ENCODE measurements around the gene DUOXA1.
"Not testable (repeated sequence)": the region's sequence is repeated elsewhere in the genome, so short reads cannot be mapped to it uniquely, and the experiment has no call there.

Gene DUOXA1

GRCh38 chr15:45089712-45090373, 39.8 kb downstream of the DUOXA1 start:
- ATAC-seq (replicated peaks) = no peak

GRCh38 chr15:45088801-45089711, 40.6 kb downstream of the DUOXA1 start:
- Mint-ChIP-seq H3K9me3 (peaks cover 0 to 3% of the 10 kb centered on the region in 2 donors), H3K36me3 (no peaks in the 10 kb centered on the region), H3K27ac (no peak overlapping the region), H3K27me3 (peaks cover 25 to 44% of the 10 kb centered on the region in 2 donors), H3K4me3 (no peak overlapping the region), H3K4me1 (peaks cover 0 to 3% of the 10 kb centered on the region in 2 donors)
- no peak for ATAC-seq (replicated peaks)
- DNase-seq = no peak

More at GRCh38 chr15:45089712-45090373, 39.8 kb downstream of the DUOXA1 start:
- Mint-ChIP-seq H3K36me3 (no peaks in the 10 kb centered on the region), H3K27me3 (peaks cover 25 to 38% of the 10 kb centered on the region in 2 donors), H3K4me3 (no peak overlapping the region), H3K4me1 (peaks cover 0 to 3% of the 10 kb centered on the region in 2 donors), H3K9me3 (peaks cover 0 to 3% of the 10 kb centered on the region in 2 donors), H3K27ac (no peak overlapping the region)
- no peak for DNase-seq

- DNase-seq = no peak
- Mint-ChIP-seq H3K27ac (no peak overlapping the region), H3K27me3 (peaks cover 25 to 45% of the 10 kb centered on the region in 2 donors), H3K36me3 (no peaks in the 10 kb centered on the region), H3K9me3 (no peaks in the 10 kb centered on the region), H3K4me3 (no peak overlapping the region), H3K4me1 (peaks cover 0 to 3% of the 10 kb centered on the region in 2 donors)
- peak in 1 of 2 donors; percentile 51 for ATAC-seq (replicated peaks)
Measured at GRCh38 chr15:45087513-45087912, 42.2 kb downstream of the DUOXA1 start.

- Mint-ChIP-seq H3K27me3 (peaks cover 6 to 29% of the 10 kb centered on the region in 2 donors), H3K9me3 (no peaks in the 10 kb centered on the region), H3K4me1 (no peaks in the 10 kb centered on the region), H3K4me3 (no peak overlapping the region), H3K27ac (no peak overlapping the region), H3K36me3 (no peaks in the 10 kb centered on the region)
- no peak for ATAC-seq (replicated peaks)
- DNase-seq = no peak
Measured at GRCh38 chr15:45084163-45084562, 45.5 kb downstream of the DUOXA1 start.

- H3K4me3 Mint-ChIP-seq = no peak overlapping the region
- no peaks in the 10 kb centered on the region for H3K9me3 Mint-ChIP-seq
- DNase-seq = no peak
- H3K27me3 Mint-ChIP-seq = peaks cover 6 to 24% of the 10 kb centered on the region in 2 donors
- ATAC-seq (replicated peaks) = no peak
- H3K4me1 Mint-ChIP-seq = no peaks in the 10 kb centered on the region
- H3K27ac Mint-ChIP-seq = no peak overlapping the region
- no peaks in the 10 kb centered on the region for H3K36me3 Mint-ChIP-seq
Measured at GRCh38 chr15:45083223-45083622, 46.5 kb downstream of the DUOXA1 start.

GRCh38 chr15:45082412-45082811, 47.3 kb downstream of the DUOXA1 start:
- H3K4me1 Mint-ChIP-seq; H3K27ac Mint-ChIP-seq; H3K9me3 Mint-ChIP-seq; H3K36me3 Mint-ChIP-seq; H3K4me3 Mint-ChIP-seq; ATAC-seq (replicated peaks); DNase-seq: not testable (repeated sequence)
- peaks cover 6 to 23% of the 10 kb centered on the region in 2 donors for H3K27me3 Mint-ChIP-seq

GRCh38 chr15:45080593-45080992, 49.1 kb downstream of the DUOXA1 start:
- peaks cover 0 to 17% of the 10 kb centered on the region in 2 donors for H3K27me3 Mint-ChIP-seq
- H3K4me1 Mint-ChIP-seq; DNase-seq; H3K9me3 Mint-ChIP-seq; ATAC-seq (replicated peaks); H3K4me3 Mint-ChIP-seq; H3K27ac Mint-ChIP-seq; H3K36me3 Mint-ChIP-seq: not testable (repeated sequence)

GRCh38 chr15:45079628-45080246, 49.9 kb downstream of the DUOXA1 start:
- H3K4me1 Mint-ChIP-seq; H3K27ac Mint-ChIP-seq; DNase-seq; H3K9me3 Mint-ChIP-seq; ATAC-seq (replicated peaks); H3K4me3 Mint-ChIP-seq; H3K36me3 Mint-ChIP-seq: not testable (repeated sequence)
- peaks cover 0 to 17% of the 10 kb centered on the region in 2 donors for H3K27me3 Mint-ChIP-seq

GRCh38 chr15:45079201-45079600, 50.5 kb downstream of the DUOXA1 start:
- not testable (repeated sequence) for H3K36me3 Mint-ChIP-seq; H3K4me3 Mint-ChIP-seq; H3K27ac Mint-ChIP-seq; H3K4me1 Mint-ChIP-seq; H3K9me3 Mint-ChIP-seq; DNase-seq; ATAC-seq (replicated peaks)
- peaks cover 0 to 13% of the 10 kb centered on the region in 2 donors for H3K27me3 Mint-ChIP-seq

GRCh38 chr15:45077391-45077790, 52.3 kb downstream of the DUOXA1 start:
- H3K27ac Mint-ChIP-seq; ATAC-seq (replicated peaks); H3K27me3 Mint-ChIP-seq; H3K4me3 Mint-ChIP-seq; H3K36me3 Mint-ChIP-seq; H3K9me3 Mint-ChIP-seq; H3K4me1 Mint-ChIP-seq; DNase-seq: not testable (repeated sequence)

- not testable (repeated sequence) for H3K9me3 Mint-ChIP-seq; H3K27me3 Mint-ChIP-seq; H3K4me1 Mint-ChIP-seq; H3K36me3 Mint-ChIP-seq; H3K27ac Mint-ChIP-seq; ATAC-seq (replicated peaks); H3K4me3 Mint-ChIP-seq; DNase-seq
Measured at GRCh38 chr15:45075440-45076320, 54.0 kb downstream of the DUOXA1 start.

- not testable (repeated sequence) for H3K9me3 Mint-ChIP-seq; ATAC-seq (replicated peaks); H3K4me1 Mint-ChIP-seq; H3K27ac Mint-ChIP-seq; DNase-seq; H3K4me3 Mint-ChIP-seq; H3K27me3 Mint-ChIP-seq
- peaks cover 6 to 11% of the 10 kb centered on the region in 2 donors for H3K36me3 Mint-ChIP-seq
Measured at GRCh38 chr15:45073602-45074001, 56.1 kb downstream of the DUOXA1 start.

- H3K36me3 Mint-ChIP-seq = peaks cover 15 to 26% of the 10 kb centered on the region in 2 donors
- not testable (repeated sequence) for H3K4me3 Mint-ChIP-seq; H3K9me3 Mint-ChIP-seq; H3K27ac Mint-ChIP-seq; DNase-seq; ATAC-seq (replicated peaks); H3K27me3 Mint-ChIP-seq; H3K4me1 Mint-ChIP-seq
Measured at GRCh38 chr15:45069942-45070360, 59.7 kb downstream of the DUOXA1 start.

All from stimulated activated naive B cell treated with anti-CD40 and anti-IgM and Interleukin-4, amounts not matched to agents 10 μg/mL and 1 μg/mL and 100 μg/mL, for 72 hours (primary cell).